Karpas-422 (cell line): ENCODE data around the gene C1QTNF5. TPM values are rescaled to one million over a fixed set of nuclear protein-coding genes. Genes with fewer than 3 reads are reported as not detected.

Experiments
- DNase-seq: peaks from one replicate; pipeline ENCODE4 v3.0.0-alpha.2; 2015
- H2AFZ ChIP-seq: fragments of 200-600 bp; sonication (generic); 2 replicates; pipeline ENCODE4 v1.6.1; 2014; ENCODE audit warnings: antibody characterized with exemption, low read length, mixed read lengths
- H3K27ac ChIP-seq: fragments of 200-600 bp; sonication (generic); 2 replicates; pipeline ENCODE4 v1.5.1; 2014; ENCODE audit warnings: mild to moderate bottlenecking, low read length, moderate library complexity
- H3K27me3 ChIP-seq: fragments of 200-600 bp; sonication (generic); 2 replicates; pipeline ENCODE4 v1.6.1; 2014; ENCODE audit warnings: low read length, mixed read lengths
- H3K36me3 ChIP-seq: fragments of 200-600 bp; sonication (generic); 2 replicates; pipeline ENCODE4 v1.6.1; 2014; ENCODE audit warnings: low read length, mixed read lengths; ENCODE audit not compliant: insufficient read depth
- H3K4me1 ChIP-seq: fragments of 200-600 bp; sonication (generic); 2 replicates; pipeline ENCODE4 v1.6.1; 2014; ENCODE audit warnings: mild to moderate bottlenecking, low read length, mixed read lengths
- H3K4me2 ChIP-seq: fragments of 200-600 bp; sonication (generic); 2 replicates; pipeline ENCODE4 v1.6.1; 2014; ENCODE audit warnings: low read length, low read depth, mild to moderate bottlenecking; ENCODE audit not compliant: poor library complexity, severe bottlenecking
- H3K4me3 ChIP-seq: fragments of 200-600 bp; sonication (generic); 2 replicates; pipeline ENCODE4 v1.5.1; 2014; ENCODE audit warnings: mild to moderate bottlenecking, antibody characterized with exemption, low read length, mixed read lengths
- H3K79me2 ChIP-seq: fragments of 200-600 bp; sonication (generic); 2 replicates; pipeline ENCODE4 v1.6.1; 2014; ENCODE audit warnings: mild to moderate bottlenecking, low read length, mixed read lengths
- H3K9ac ChIP-seq: fragments of 200-600 bp; sonication (generic); 2 replicates; pipeline ENCODE4 v1.6.0; 2014; ENCODE audit warnings: low read length
- H3K9me2 ChIP-seq: fragments of 200-600 bp; sonication (generic), shearing (Covaris generic); replicated peaks from 2 replicates; pipeline ENCODE4 v1.6.0; 2014; ENCODE audit warnings: mild to moderate bottlenecking, low read length, moderate library complexity; ENCODE audit not compliant: insufficient read depth
- H3K9me3 ChIP-seq: fragments of 300-700, 200-600 bp; sonication (generic); 2 replicates; pipeline ENCODE4 v1.6.1; 2014; ENCODE audit warnings: low read length, mixed read lengths
- H4K20me1 ChIP-seq: fragments of 200-600 bp; sonication (generic); 2 replicates; pipeline ENCODE4 v1.6.1; 2014; ENCODE audit warnings: mild to moderate bottlenecking, antibody characterized with exemption, low read length, low read depth; ENCODE audit not compliant: insufficient read depth
- small RNA-seq: library from RNA; depleted of rRNA; stranded (forward); fragments of <200 nt; gene quantifications from one replicate; pipeline ENCODE3, GENCODE V24; 2014
- total RNA-seq: library from RNA; depleted of rRNA; stranded (reverse); fragments of >200 nt; shearing (Covaris generic); gene quantifications from 2 replicates; pipeline ENCODE4 v1.2.3, GENCODE V29; 2014; ENCODE audit warnings: low replicate concordance; rRNA removed

Gene C1QTNF5
- total RNA-seq, 1 experiment from 2014 or later: not detected

DNA sequence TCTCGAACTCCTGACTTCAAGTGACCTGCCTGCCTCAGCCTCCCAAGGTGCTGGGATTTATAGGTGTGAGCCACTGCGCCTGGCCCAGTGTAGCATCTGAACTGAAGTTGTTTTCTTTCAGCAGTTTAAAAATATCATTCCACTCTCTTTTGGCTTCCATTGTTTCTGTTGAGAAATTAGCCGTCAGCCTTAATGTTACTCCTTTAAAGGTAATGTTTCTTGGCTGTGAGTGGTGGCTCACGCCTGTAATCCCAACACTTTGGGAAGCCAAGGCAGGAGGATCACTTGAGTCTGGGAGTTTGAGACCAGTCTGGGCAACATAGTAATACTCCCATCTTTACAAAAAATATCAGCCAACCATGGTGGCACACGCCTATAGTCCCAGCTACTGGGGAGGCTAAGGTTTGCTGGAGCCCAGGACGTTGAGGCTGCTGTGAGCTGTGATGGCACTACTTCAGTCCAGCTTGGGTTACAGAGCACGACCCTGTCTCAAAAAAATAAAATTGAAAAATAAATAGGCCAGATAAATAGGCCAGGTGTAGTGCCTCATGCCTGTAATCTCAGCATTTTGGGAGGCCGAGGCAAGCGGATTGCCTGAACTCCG, 49.7 kb downstream of the C1QTNF5 start:
- H3K9ac ChIP-seq: no peak overlapping the region
- H2AFZ ChIP-seq: no peak overlapping the region
- no peaks in the 10 kb centered on the region for H3K9me3 ChIP-seq
- H4K20me1 ChIP-seq: no peaks in the 10 kb centered on the region
- H3K4me2 ChIP-seq: no peak overlapping the region
- H3K9me2 ChIP-seq: no peaks in the 10 kb centered on the region
- H3K79me2 ChIP-seq: no peaks in the 10 kb centered on the region
- 0 out of 2 replicates have a peak, but pooled peaks cover 4% of the 10 kb centered on the region for H3K4me1 ChIP-seq
- no peaks in the 10 kb centered on the region for H3K27me3 ChIP-seq
- peaks cover 3% of the 10 kb centered on the region; the same call in 1 of the 2 replicates for H3K36me3 ChIP-seq
- H3K27ac ChIP-seq: no peak overlapping the region
- H3K4me3 ChIP-seq: no peak overlapping the region
- DNase-seq: no peak

Small RNAs within 50 kb of the gene (small RNA-seq; reads per million reads assigned to genes)
- not detected for gene RF01225
- gene RNU6-262P: 0.16 reads per million

Other genes starting within 250 kb of the C1QTNF5 start
- gene DPAGT1, start 239.0 kb downstream of the C1QTNF5 start, total RNA-seq: 10.0 and 27.3 TPM in 2 replicates
- 10.1 and 11.9 TPM in 2 replicates for gene C2CD2L, start 233.5 kb downstream of the C1QTNF5 start, total RNA-seq
- gene HINFP, start 219.3 kb downstream of the C1QTNF5 start, total RNA-seq: 16.3 and 22.4 TPM in 2 replicates
- gene ABCG4, start 191.8 kb downstream of the C1QTNF5 start, total RNA-seq: not detected in 2 replicates
- 2.7 and 7.5 TPM in 2 replicates for gene NLRX1, start 172.2 kb downstream of the C1QTNF5 start, total RNA-seq
- gene NHERF4, start 155.4 kb downstream of the C1QTNF5 start, total RNA-seq: not detected in 2 replicates
- 18.0 and 34.0 TPM in 2 replicates for gene CBL, start 134.5 kb downstream of the C1QTNF5 start, total RNA-seq
- 2.0 and 2.1 TPM in 2 replicates for gene MCAM, start 23.8 kb downstream of the C1QTNF5 start, total RNA-seq
- 3.9 and 8.8 TPM in 2 replicates for gene RNF26, start 6.4 kb downstream of the C1QTNF5 start, total RNA-seq
- not detected in 2 replicates for gene MFRP, start 5.8 kb upstream of the C1QTNF5 start, total RNA-seq
- gene USP2, start 40.8 kb upstream of the C1QTNF5 start, total RNA-seq: 15.4 and 16.9 TPM in 2 replicates
- not detected in 2 replicates for gene THY1, start 82.3 kb upstream of the C1QTNF5 start, total RNA-seq